Kidney (tissue), 14 donors: ENCODE data around the gene WSCD1. TPM values are rescaled to one million over a fixed set of nuclear protein-coding genes. Genes with fewer than 3 reads are reported as not detected.

ENCODE experiments used
- DNase-seq, 5 donors: peaks; one replicate each; pipeline ENCODE4 v3.0.0-alpha.2; 2013 to 2020
- FAIRE-seq: peaks from 2 replicates; lab custom pipeline; 2012; peaks lifted over from hg19 to GRCh38; lab: Jason Lieb, UNC
- H3K27ac ChIP-seq, 2 donors: one replicate each; pipeline ENCODE4 v1.7.0; 2013; ENCODE audit warnings: low read depth in 2 of 2, low read length in 2 of 2, inconsistent platforms in 1 of 2
- H3K27me3 ChIP-seq: one replicate; pipeline ENCODE4 v1.7.1; 2013; ENCODE audit warnings: low read length, inconsistent platforms; ENCODE audit not compliant: control insufficient read depth, insufficient read depth
- H3K36me3 ChIP-seq, 3 donors: one replicate each; pipeline versions ENCODE4 v1.7.0 to v1.7.1; 2013; ENCODE audit warnings: low read length in 3 of 3, control low read depth in 1 of 3, inconsistent platforms in 1 of 3; ENCODE audit not compliant: insufficient read depth in 3 of 3, control insufficient read depth in 2 of 3
- H3K4me1 ChIP-seq, 3 donors: one replicate each; pipeline versions ENCODE4 v1.7.0 to v1.7.1; 2013; ENCODE audit warnings: low read length in 3 of 3, inconsistent platforms in 1 of 3, low read depth in 1 of 3; ENCODE audit not compliant: control insufficient read depth in 2 of 3, insufficient read depth in 2 of 3
- H3K4me3 ChIP-seq, 3 donors: one replicate each; pipeline versions ENCODE4 v1.7.0 to v1.8.1; 2013; ENCODE audit warnings: low read length in 3 of 3, control low read depth in 1 of 3, inconsistent platforms in 1 of 3
- H3K9ac ChIP-seq, 3 donors: one replicate each; pipeline versions ENCODE4 v1.7.0 to v1.7.1; 2013; ENCODE audit warnings: low read length in 3 of 3, control low read depth in 1 of 3, inconsistent platforms in 1 of 3
- H3K9me3 ChIP-seq, 3 donors: one replicate each; pipeline versions ENCODE4 v1.7.0 to v1.7.1; 2013; ENCODE audit warnings: low read length in 3 of 3, control low read depth in 1 of 3, inconsistent platforms in 1 of 3; ENCODE audit not compliant: control insufficient read depth in 2 of 3, insufficient read depth in 1 of 3
- CTCF ChIP-seq: IDR thresholded peaks from 3 replicates; pipeline ENCODE4 v1.5.1; 2012; ENCODE audit warnings: mild to moderate bottlenecking, moderate library complexity, borderline replicate concordance; ENCODE audit not compliant: insufficient read depth; ENCODE audit errors: extremely low read depth
- intact Hi-C: fragments of 100-400 bp; cut with DNase I; formaldehyde crosslinking; loops from one replicate; pipeline ENCODE4 v1.11.1; 2022
- polyA plus RNA-seq: library from polyadenylated mRNA; stranded (reverse); fragments of 350-450 nt; fragmentation: Illumina TruSeq; extraction: RNeasy Lipid Tissue Mini Kit (QIAGEN cat#74804); gene quantifications from one replicate; pipeline ENCODE4 v1.2.3, GENCODE V29; 2014; ENCODE audit warnings: low read depth, low replicate concordance; ENCODE audit not compliant: insufficient read depth
- total RNA-seq: library from RNA; stranded (reverse); fragmentation: NEBNext Ultra II Directional; extraction: Animal tissue kit (Norgen Biotek cat#: 25700); gene quantifications from one replicate; pipeline ENCODE4 v1.2.1, GENCODE V29; 2021
- donor health status: control.
- donor health status: control.
- donor health status: control.
- donor health status: control.
- donor health status: control.
- donor health status: DM: yes; HTN: yes; CAD: no.
- donor health status: Normal renal cell carcinoma (clear cell type).

Gene WSCD1
- total and polyA plus RNA-seq, 2 donors from 2014 or later, result 5.4 to 14.5 TPM

GRCh38 chr17:6079960-6080359, 9.8 kb downstream of the WSCD1 start:
- no peak overlapping the region for H3K4me3 ChIP-seq
- no peak overlapping the region for H3K9ac ChIP-seq
- H3K36me3 ChIP-seq, result no peaks in the 10 kb centered on the region
- H3K9me3 ChIP-seq, result no peaks in the 10 kb centered on the region
- no peaks in the 10 kb centered on the region for H3K4me1 ChIP-seq
- intact Hi-C loops, result loop anchor here (10.0 kb wide), 1 partner anchor 65 kb away; no protein-coding TSS in a partner anchor
- no peak overlapping the region for H3K27ac ChIP-seq
- FAIRE-seq, result no peak
- TF ChIP-seq CTCF, result no peak
- DNase-seq, result no peak
- no peaks in the 10 kb centered on the region for H3K27me3 ChIP-seq

GRCh38 chr17:6080711-6081430, 10.7 kb downstream of the WSCD1 start:
- no peaks in the 10 kb centered on the region for H3K36me3 ChIP-seq
- H3K9ac ChIP-seq, result no peak overlapping the region
- no peaks in the 10 kb centered on the region for H3K9me3 ChIP-seq
- no peaks in the 10 kb centered on the region for H3K4me1 ChIP-seq
- no peak for DNase-seq
- intact Hi-C loops, result no loop called here
- FAIRE-seq, result no peak
- H3K27me3 ChIP-seq, result no peaks in the 10 kb centered on the region
- TF ChIP-seq CTCF, result no peak
- H3K4me3 ChIP-seq, result no peak overlapping the region
- no peak overlapping the region for H3K27ac ChIP-seq

- no peak overlapping the region for H3K4me3 ChIP-seq
- TF ChIP-seq CTCF, result no peak
- H3K27me3 ChIP-seq, result no peaks in the 10 kb centered on the region
- intact Hi-C loops, result no loop called here
- H3K36me3 ChIP-seq, result no peaks in the 10 kb centered on the region
- H3K9ac ChIP-seq, result no peak overlapping the region
- FAIRE-seq, result no peak
- no peak for DNase-seq
- H3K27ac ChIP-seq, result no peak overlapping the region
- H3K4me1 ChIP-seq, result no peaks in the 10 kb centered on the region
- H3K9me3 ChIP-seq, result no peaks in the 10 kb centered on the region
These were observed 12.2 kb downstream of the WSCD1 start for GRCh38 chr17:6082335-6082734.
